ENCODE results near the gene SNX21.

- TF ChIP-seq CTCF (IDR thresholded peaks at IDR 0.05; ENCODE audit: borderline replicate concordance, extremely low read depth, low read length, poor library complexity, severe bottlenecking) = no peak
- no peak for TF ChIP-seq EZH2 (IDR thresholded peaks at IDR 0.05; ENCODE audit: borderline replicate concordance, low read depth, low read length, severe bottlenecking)
Measured at GRCh38 chr20:45840700-45841198, 7.2 kb downstream of the SNX21 start.
